ENCODE data around the gene LYSET. TPM values are rescaled to one million over a fixed set of nuclear protein-coding genes. Genes with fewer than 3 reads are reported as not detected.
A peak's percentile ranks its signal among the peaks of the same experiment; 100 is the strongest.

Gene LYSET
- total RNA-seq, 1 experiment from 2014 or later = 17.3 TPM

DNA sequence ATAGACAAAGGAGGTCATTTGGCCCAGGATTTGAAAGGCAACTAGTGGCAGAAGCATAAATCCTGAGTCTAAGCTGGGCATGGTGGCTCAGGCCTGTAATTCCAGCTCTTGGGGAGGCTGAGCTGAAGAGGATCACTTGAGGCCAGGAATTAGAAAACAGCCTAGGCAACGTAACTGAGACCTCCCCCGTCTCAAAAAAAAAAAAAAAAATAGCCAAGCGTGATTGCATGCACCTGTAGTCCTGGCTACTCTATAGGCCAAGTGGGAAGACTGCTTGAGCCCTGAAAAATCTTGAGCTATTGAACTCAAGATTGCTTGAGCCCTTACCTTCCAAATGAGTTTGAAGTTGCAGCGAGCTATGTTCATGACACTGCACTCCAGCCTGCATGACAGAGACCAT is 13.9 kb downstream of the LYSET start:
- H3K27me3 Mint-ChIP-seq (ENCODE audit: insufficient read depth, unreplicated experiment) = no peaks in the 10 kb centered on the region
- CTCF ChIA-PET = interaction anchor here (0.6 kb wide), 2 partner anchors 15 to 20 kb away, joined by 3 to 4 read pairs; partner anchors contain the start of gene MOAP1
- H3K27ac Mint-ChIP-seq (ENCODE audit: unreplicated experiment) = no peak overlapping the region
- intact Hi-C loops (cut with micrococcal nuclease; ENCODE audit: unreplicated experiment) = no loop called here
- Histone ChIP-seq H3K36me3 (ENCODE audit: control insufficient read depth, insufficient read depth, low read length) (no peaks in the 10 kb centered on the region), H3K9me3 (no peaks in the 10 kb centered on the region), H3K4me1 (no peaks in the 10 kb centered on the region), H3K4me3 (ENCODE audit: low read depth, low read length) (no peak overlapping the region), H3K27me3 (replicated peaks; ENCODE audit: control insufficient read depth, insufficient read depth, low read length) (no peaks in the 10 kb centered on the region)
- no TSS peak for BruUV-seq (replicated peaks)
- no peak for DNase-seq
- no peaks in the 10 kb centered on the region for H3K4me1 Mint-ChIP-seq (ENCODE audit: low read depth, unreplicated experiment)
- TF ChIP-seq, protein P1, sequence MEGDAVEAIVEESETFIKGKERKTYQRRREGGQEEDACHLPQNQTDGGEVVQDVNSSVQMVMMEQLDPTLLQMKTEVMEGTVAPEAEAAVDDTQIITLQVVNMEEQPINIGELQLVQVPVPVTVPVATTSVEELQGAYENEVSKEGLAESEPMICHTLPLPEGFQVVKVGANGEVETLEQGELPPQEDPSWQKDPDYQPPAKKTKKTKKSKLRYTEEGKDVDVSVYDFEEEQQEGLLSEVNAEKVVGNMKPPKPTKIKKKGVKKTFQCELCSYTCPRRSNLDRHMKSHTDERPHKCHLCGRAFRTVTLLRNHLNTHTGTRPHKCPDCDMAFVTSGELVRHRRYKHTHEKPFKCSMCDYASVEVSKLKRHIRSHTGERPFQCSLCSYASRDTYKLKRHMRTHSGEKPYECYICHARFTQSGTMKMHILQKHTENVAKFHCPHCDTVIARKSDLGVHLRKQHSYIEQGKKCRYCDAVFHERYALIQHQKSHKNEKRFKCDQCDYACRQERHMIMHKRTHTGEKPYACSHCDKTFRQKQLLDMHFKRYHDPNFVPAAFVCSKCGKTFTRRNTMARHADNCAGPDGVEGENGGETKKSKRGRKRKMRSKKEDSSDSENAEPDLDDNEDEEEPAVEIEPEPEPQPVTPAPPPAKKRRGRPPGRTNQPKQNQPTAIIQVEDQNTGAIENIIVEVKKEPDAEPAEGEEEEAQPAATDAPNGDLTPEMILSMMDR (IDR thresholded peaks at IDR 0.05; ENCODE audit: insufficient read depth in 1 of 2, low read depth in 1 of 2, low read length in 1 of 2, severe bottlenecking in 1 of 2, unreplicated experiment in 1 of 2) = no peak
- H3K36me3 Mint-ChIP-seq (ENCODE audit: insufficient read depth, unreplicated experiment) = no peaks in the 10 kb centered on the region
- H3K9me3 Mint-ChIP-seq (ENCODE audit: unreplicated experiment) = no peaks in the 10 kb centered on the region
- H3K4me3 Mint-ChIP-seq (ENCODE audit: unreplicated experiment) = no peak overlapping the region
- POLR2A ChIA-PET = no interaction called here

DNA sequence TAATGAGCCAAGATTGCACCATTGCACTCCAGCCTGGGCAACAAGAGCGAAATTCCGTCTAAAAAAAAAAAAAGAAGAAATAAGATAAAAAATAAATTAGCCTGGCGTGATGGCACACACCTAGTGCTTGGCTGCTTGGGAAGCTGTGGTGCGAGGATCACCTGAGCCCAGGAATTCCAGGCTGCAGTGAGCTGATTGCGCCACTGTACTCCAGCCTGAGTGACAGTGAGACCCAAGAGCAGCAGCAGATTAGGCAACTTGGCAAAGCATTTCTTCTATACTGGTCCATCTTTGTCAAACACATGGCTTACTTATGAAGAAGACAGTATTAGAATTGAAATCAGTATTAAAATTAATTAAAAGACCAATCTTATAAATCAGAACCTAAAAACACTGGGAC is 15.4 kb downstream of the LYSET start:
- Mint-ChIP-seq H3K9me3 (ENCODE audit: unreplicated experiment) (no peaks in the 10 kb centered on the region), H3K4me3 (ENCODE audit: unreplicated experiment) (no peak overlapping the region), H3K36me3 (ENCODE audit: insufficient read depth, unreplicated experiment) (no peaks in the 10 kb centered on the region), H3K4me1 (ENCODE audit: low read depth, unreplicated experiment) (no peaks in the 10 kb centered on the region), H3K27me3 (ENCODE audit: insufficient read depth, unreplicated experiment) (no peaks in the 10 kb centered on the region), H3K27ac (ENCODE audit: unreplicated experiment) (no peak overlapping the region)
- Histone ChIP-seq H3K36me3 (ENCODE audit: control insufficient read depth, insufficient read depth, low read length) (no peaks in the 10 kb centered on the region), H3K4me3 (ENCODE audit: low read depth, low read length) (no peak overlapping the region), H3K9me3 (no peaks in the 10 kb centered on the region), H3K27me3 (replicated peaks; ENCODE audit: control insufficient read depth, insufficient read depth, low read length) (no peaks in the 10 kb centered on the region), H3K4me1 (no peaks in the 10 kb centered on the region)
- intact Hi-C loops (cut with micrococcal nuclease; ENCODE audit: unreplicated experiment) = no loop called here
- TF ChIP-seq, protein P1 (IDR thresholded peaks at IDR 0.05; ENCODE audit: insufficient read depth in 1 of 2, low read depth in 1 of 2, low read length in 1 of 2, severe bottlenecking in 1 of 2, unreplicated experiment in 1 of 2) = no peak
- POLR2A ChIA-PET = interaction anchor here (0.5 kb wide), 1 partner anchor 11 kb away, joined by 3 read pairs; no protein-coding TSS in a partner anchor
- peak; percentile 18 to 42 for DNase-seq
- CTCF ChIA-PET = no interaction called here
- BruUV-seq (replicated peaks) = no TSS peak

DNA sequence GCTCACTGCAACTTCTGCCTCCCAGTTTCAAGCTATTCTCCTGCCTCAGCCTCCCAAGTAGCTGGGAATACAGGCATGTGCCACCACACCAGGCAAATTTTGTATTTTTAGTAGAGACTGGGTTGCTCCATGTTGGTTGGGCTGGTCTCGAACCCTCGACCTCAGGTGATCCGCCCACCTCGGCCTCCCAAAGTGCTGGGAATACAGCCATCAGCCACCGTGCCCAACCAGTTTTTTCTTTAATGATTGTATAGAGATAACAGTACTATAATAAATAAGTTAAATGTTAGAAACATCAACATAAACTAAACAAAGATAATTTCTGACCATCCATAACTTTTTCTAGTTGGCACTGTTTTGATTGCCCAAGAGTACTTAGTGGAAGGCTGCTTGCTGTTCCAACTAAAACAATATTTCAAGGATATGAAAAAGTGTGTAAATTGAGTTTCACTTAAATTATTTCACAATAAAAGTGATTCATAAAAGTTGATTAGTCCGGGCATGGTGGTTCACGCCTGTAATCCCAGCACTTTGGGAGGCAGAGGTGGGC is 16.1 kb downstream of the LYSET start:
- Mint-ChIP-seq H3K27me3 (ENCODE audit: insufficient read depth, unreplicated experiment) (no peaks in the 10 kb centered on the region), H3K9me3 (ENCODE audit: unreplicated experiment) (no peaks in the 10 kb centered on the region), H3K36me3 (ENCODE audit: insufficient read depth, unreplicated experiment) (no peaks in the 10 kb centered on the region), H3K4me3 (ENCODE audit: unreplicated experiment) (no peak overlapping the region), H3K4me1 (ENCODE audit: low read depth, unreplicated experiment) (no peaks in the 10 kb centered on the region), H3K27ac (ENCODE audit: unreplicated experiment) (no peak overlapping the region)
- Histone ChIP-seq H3K4me1 (no peaks in the 10 kb centered on the region; the same call in 1 of the 2 replicates), H3K36me3 (ENCODE audit: control insufficient read depth, insufficient read depth, low read length) (no peaks in the 10 kb centered on the region), H3K9me3 (no peaks in the 10 kb centered on the region), H3K4me3 (ENCODE audit: low read depth, low read length) (no peak overlapping the region), H3K27me3 (replicated peaks; ENCODE audit: control insufficient read depth, insufficient read depth, low read length) (no peaks in the 10 kb centered on the region)
- TF ChIP-seq, protein P1 (IDR thresholded peaks at IDR 0.05; ENCODE audit: insufficient read depth in 1 of 2, low read depth in 1 of 2, low read length in 1 of 2, severe bottlenecking in 1 of 2, unreplicated experiment in 1 of 2) = no peak
- intact Hi-C loops (cut with micrococcal nuclease; ENCODE audit: unreplicated experiment) = no loop called here
- BruUV-seq (replicated peaks) = no TSS peak
- POLR2A ChIA-PET = interaction anchor here (0.5 kb wide), 1 partner anchor 11 kb away, joined by 3 read pairs; no protein-coding TSS in a partner anchor
- CTCF ChIA-PET = no interaction called here
- DNase-seq = no peak
